Mesothelial cell of epicardium (in vitro differentiated cells): ENCODE measurements around the gene ADGRV1. TPM values are rescaled to one million over a fixed set of nuclear protein-coding genes. Genes with fewer than 3 reads are reported as not detected.

Source experiments
- DNase-seq, 2 experiments: peaks; one replicate each; pipeline ENCODE4 v3.0.0; 2021; ENCODE audit warnings: low spot score in 2 of 2; ENCODE audit not compliant: unreplicated experiment in 2 of 2
- H3K27ac Mint-ChIP-seq: 2 replicates; pipeline ENCODE4 v1.8.0; 2021; ENCODE audit warnings: mixed read lengths
- H3K27me3 Mint-ChIP-seq: 2 replicates; pipeline ENCODE4 v1.8.0; 2021; ENCODE audit warnings: low read depth, mixed read lengths
- H3K36me3 Mint-ChIP-seq: 2 replicates; pipeline ENCODE4 v1.8.0; 2021; ENCODE audit warnings: mixed read lengths
- H3K4me1 Mint-ChIP-seq: 2 replicates; pipeline ENCODE4 v1.8.0; 2021; ENCODE audit warnings: mixed read lengths
- H3K4me3 Mint-ChIP-seq: 2 replicates; pipeline ENCODE4 v1.8.0; 2021; ENCODE audit warnings: mild to moderate bottlenecking, moderate library complexity, mixed read lengths
- H3K9me3 Mint-ChIP-seq: 2 replicates; pipeline ENCODE4 v1.8.0; 2021; ENCODE audit warnings: mixed read lengths
- CTCF ChIP-seq: fragments of 200-600 bp; sonication (generic); IDR thresholded peaks from one replicate; pipeline ENCODE4 v1.5.0; 2021; ENCODE audit warnings: antibody characterized with exemption; ENCODE audit not compliant: unreplicated experiment
- total RNA-seq: library from RNA; stranded (reverse); gene quantifications from 3 replicates; pipeline ENCODE4 v1.2.1, GENCODE V29; 2021

ADGRV1 gene
- total RNA-seq, 1 donor from 2014 or later: 25.4 TPM

DNA sequence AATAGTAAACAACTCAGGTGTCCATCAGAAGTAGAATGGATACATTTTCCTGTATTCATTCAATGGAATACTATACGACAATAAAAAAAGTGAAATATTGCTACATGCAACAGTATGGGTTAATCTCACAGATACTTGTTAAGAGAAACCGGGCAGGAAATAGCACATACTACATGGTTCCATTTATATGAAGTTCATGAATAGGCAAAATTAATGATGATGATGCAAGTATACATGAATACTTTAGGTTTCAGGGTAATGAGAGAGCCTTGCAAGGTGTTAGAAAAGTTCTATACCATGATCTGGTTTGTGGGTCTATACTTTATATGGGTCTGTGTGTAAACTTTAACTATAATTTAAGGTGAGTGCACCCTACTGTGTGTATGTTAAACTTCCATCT lies 390.4 kb downstream of the ADGRV1 start:
- no peak for DNase-seq
- H3K36me3 Mint-ChIP-seq: peaks cover 3% of the 10 kb centered on the region
- peaks cover 4% of the 10 kb centered on the region for H3K4me1 Mint-ChIP-seq
- no peaks in the 10 kb centered on the region for H3K27me3 Mint-ChIP-seq
- no peak overlapping the region for H3K4me3 Mint-ChIP-seq
- no peak for TF ChIP-seq CTCF
- peaks cover 3% of the 10 kb centered on the region for H3K9me3 Mint-ChIP-seq
- H3K27ac Mint-ChIP-seq: no peak overlapping the region

DNA sequence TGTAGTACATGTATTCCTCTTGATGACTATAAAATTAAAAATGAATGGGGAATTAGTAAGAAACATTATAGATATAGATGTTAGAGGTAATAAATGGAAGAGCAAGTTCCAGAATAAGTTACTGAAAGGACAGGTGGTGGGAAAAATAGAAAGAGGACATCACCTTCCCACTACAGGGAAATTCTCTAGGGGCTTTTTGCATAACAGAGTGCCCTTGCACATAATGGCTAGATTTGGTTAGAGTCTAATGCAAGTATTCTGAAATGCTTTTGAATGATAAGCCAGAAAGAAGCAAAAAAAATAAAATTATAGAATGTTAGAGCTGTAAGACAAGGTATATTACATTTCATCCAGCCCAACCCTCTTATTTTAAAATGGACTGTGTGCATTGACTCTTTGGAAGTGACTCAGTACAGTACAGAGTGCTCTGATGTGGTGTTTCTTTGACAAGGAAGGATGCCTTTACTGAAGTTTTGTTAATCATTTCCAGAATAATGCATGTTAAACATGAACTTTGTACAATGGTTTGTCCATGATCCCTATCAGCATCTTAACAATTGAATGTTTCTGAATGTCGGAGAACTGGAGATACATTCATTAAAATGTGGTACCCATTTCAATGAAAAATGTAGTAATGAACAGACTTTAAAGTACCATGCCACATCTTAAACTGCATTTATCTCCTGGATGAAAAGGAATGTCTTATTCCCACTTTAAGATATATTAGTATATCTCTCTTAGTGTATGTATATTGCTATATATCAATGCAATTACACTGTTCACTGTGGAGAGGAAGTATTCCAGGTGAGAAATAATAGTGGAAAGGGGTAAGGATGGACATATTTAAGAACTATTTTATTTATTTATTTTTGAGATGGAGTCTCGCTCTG lies 391.1 kb downstream of the ADGRV1 start:
- H3K27ac Mint-ChIP-seq: no peak overlapping the region

GRCh38 chr5:90955001-90955635 lies 396.5 kb downstream of the ADGRV1 start:
- no peak for TF ChIP-seq CTCF
- peaks cover 4% of the 10 kb centered on the region for H3K9me3 Mint-ChIP-seq
- H3K4me1 Mint-ChIP-seq: peaks cover 6% of the 10 kb centered on the region
- no peak overlapping the region for H3K4me3 Mint-ChIP-seq
- H3K27me3 Mint-ChIP-seq: no peaks in the 10 kb centered on the region
- no peak overlapping the region for H3K27ac Mint-ChIP-seq
- DNase-seq: no peak
- no peaks in the 10 kb centered on the region for H3K36me3 Mint-ChIP-seq

More for the DNA sequence above, 391.1 kb downstream of the ADGRV1 start:
- no peak for DNase-seq
- no peaks in the 10 kb centered on the region for H3K27me3 Mint-ChIP-seq
- H3K9me3 Mint-ChIP-seq: peaks cover 3% of the 10 kb centered on the region
- peaks cover 3% of the 10 kb centered on the region for H3K36me3 Mint-ChIP-seq
- no peak for TF ChIP-seq CTCF
- H3K4me1 Mint-ChIP-seq: peaks cover 4% of the 10 kb centered on the region
- no peak overlapping the region for H3K4me3 Mint-ChIP-seq

DNA sequence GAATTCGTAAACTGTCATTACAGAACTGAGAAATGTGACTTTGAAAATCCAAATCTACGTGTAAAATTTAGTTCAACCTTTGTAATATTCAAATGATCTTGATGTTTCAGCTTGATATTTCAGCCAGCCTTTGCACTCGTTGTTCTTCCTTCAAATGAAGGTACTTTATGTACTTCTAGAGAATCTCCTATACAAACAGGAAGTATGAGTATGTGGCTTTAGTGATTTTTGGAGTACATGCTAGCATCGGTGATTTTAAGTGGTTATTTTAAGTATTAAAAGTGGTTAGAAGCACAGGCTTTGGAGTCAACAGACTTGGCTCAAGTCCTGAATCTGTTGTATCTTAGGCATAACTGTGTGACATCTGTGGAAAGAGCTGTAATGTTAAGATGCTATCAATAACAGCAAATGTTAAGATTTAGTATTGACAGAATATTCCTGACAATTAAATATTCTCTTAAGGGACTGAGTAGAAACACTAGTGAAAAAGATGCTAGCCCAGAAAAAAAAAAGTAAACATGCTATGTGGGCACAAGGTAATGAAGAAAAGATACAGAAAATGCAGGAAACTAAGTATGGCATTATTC lies 398.0 kb downstream of the ADGRV1 start:
- Mint-ChIP-seq H3K27ac (no peak overlapping the region), H3K36me3 (no peaks in the 10 kb centered on the region), H3K9me3 (peaks cover 4% of the 10 kb centered on the region), H3K27me3 (no peaks in the 10 kb centered on the region), H3K4me3 (no peak overlapping the region), H3K4me1 (peaks cover 6% of the 10 kb centered on the region)
- no peak for TF ChIP-seq CTCF
- DNase-seq: no peak

DNA sequence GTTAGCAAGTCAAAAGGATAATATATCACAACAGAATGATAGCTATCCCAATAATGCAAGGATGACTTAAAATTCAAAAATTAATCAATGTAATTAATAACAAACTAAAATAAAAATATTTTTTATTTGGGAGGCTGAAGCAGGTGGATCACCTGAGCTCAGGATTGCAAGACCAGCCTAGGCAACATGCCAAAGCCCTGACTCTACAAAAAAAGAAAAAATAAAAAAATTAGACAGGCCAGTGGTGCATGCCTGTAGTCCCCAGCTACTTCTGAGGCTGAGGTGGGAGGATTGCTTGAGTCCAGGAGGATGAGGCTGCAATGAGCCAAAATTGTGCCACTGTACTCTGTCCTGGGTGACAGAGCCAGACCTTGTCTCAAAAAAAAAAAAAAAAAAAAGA lies 399.3 kb downstream of the ADGRV1 start:
- Mint-ChIP-seq H3K4me1 (peaks cover 6% of the 10 kb centered on the region), H3K27me3 (no peaks in the 10 kb centered on the region), H3K9me3 (peaks cover 4% of the 10 kb centered on the region), H3K36me3 (no peaks in the 10 kb centered on the region), H3K4me3 (no peak overlapping the region), H3K27ac (no peak overlapping the region)
- no peak for TF ChIP-seq CTCF
- no peak for DNase-seq
